ENCODE measurements around the gene GPATCH2L. TPM values are rescaled to one million over a fixed set of nuclear protein-coding genes. Genes with fewer than 3 reads are reported as not detected.

Gene GPATCH2L
- total and polyA plus RNA-seq, 2 experiments from 2014 or later = 16.1 to 60.5 TPM

GRCh38 chr14:76138119-76138757, 13.5 kb upstream of the GPATCH2L start:
- Histone ChIP-seq H3K79me2 (no peaks in the 10 kb centered on the region), H3K4me1 (ENCODE audit: insufficient read depth) (no peaks in the 10 kb centered on the region), H3K36me3 (replicated peaks; ENCODE audit: insufficient read depth, low read depth) (no peaks in the 10 kb centered on the region), H3K9me3 (ENCODE audit: low read depth) (peaks cover 2% of the 10 kb centered on the region), H3K27me3 (peaks cover 71% of the 10 kb centered on the region), H2AFZ (peak overlapping the region; percentile 52), H3K4me3 (peak overlapping the region; percentile 29), H3K27ac (no peak overlapping the region), H3K4me2 (peak overlapping the region; percentile 86), H3K9me2 (replicated peaks; ENCODE audit: insufficient read depth) (no peaks in the 10 kb centered on the region), H4K20me1 (ENCODE audit: insufficient read depth, poor library complexity, severe bottlenecking) (no peaks in the 10 kb centered on the region)
- DNase-seq (ENCODE audit: low spot score) = no peak
- WGBS (ENCODE audit: low lambda C conversion rate, missing lambda C conversion rate) = 6% methylated on average over 24 of the region's 24 CpGs
- TF ChIP-seq EZH2phosphoT487 (IDR thresholded peaks at IDR 0.05; ENCODE audit: low read depth, severe bottlenecking, unreplicated experiment) (no peak), EZH2 (IDR thresholded peaks at IDR 0.05; ENCODE audit: borderline replicate concordance) (peak; percentile 95)

GRCh38 chr14:76138758-76139723, 12.7 kb upstream of the GPATCH2L start:
- no peak overlapping the region for H3K27ac ChIP-seq
- TF ChIP-seq CTCF (IDR thresholded peaks at IDR 0.05; ENCODE audit: poor library complexity) (no peak), EZH2 (IDR thresholded peaks at IDR 0.05; ENCODE audit: borderline replicate concordance) (peak; percentile 72), EZH2phosphoT487 (IDR thresholded peaks at IDR 0.05; ENCODE audit: low read depth, severe bottlenecking, unreplicated experiment) (peak; percentile 68)
- H3K4me1 ChIP-seq (ENCODE audit: insufficient read depth) = no peaks in the 10 kb centered on the region
- H3K4me2 ChIP-seq = peak overlapping the region; percentile 86
- H3K4me3 ChIP-seq = peak overlapping the region; percentile 29
- H4K20me1 ChIP-seq (ENCODE audit: insufficient read depth, poor library complexity, severe bottlenecking) = no peaks in the 10 kb centered on the region
- H3K9me3 ChIP-seq (ENCODE audit: low read depth) = peaks cover 5% of the 10 kb centered on the region
- H3K9me2 ChIP-seq (replicated peaks; ENCODE audit: insufficient read depth) = no peaks in the 10 kb centered on the region
- H3K79me2 ChIP-seq = no peaks in the 10 kb centered on the region
- peaks cover 68% of the 10 kb centered on the region for H3K27me3 ChIP-seq
- WGBS (ENCODE audit: low lambda C conversion rate, missing lambda C conversion rate) = 10% methylated on average over 50 of the region's 50 CpGs
- H3K36me3 ChIP-seq (replicated peaks; ENCODE audit: insufficient read depth, low read depth) = no peaks in the 10 kb centered on the region
- H2AFZ ChIP-seq = peak overlapping the region; percentile 52
- no peak for DNase-seq (ENCODE audit: low spot score)

GRCh38 chr14:76143642-76144041, 8.1 kb upstream of the GPATCH2L start:
- Histone ChIP-seq H3K79me2 (no peaks in the 10 kb centered on the region), H3K4me1 (ENCODE audit: insufficient read depth) (no peaks in the 10 kb centered on the region), H4K20me1 (ENCODE audit: insufficient read depth, poor library complexity, severe bottlenecking) (no peaks in the 10 kb centered on the region), H2AFZ (no peak overlapping the region), H3K9me3 (ENCODE audit: low read depth) (peaks cover 5% of the 10 kb centered on the region), H3K36me3 (replicated peaks; ENCODE audit: insufficient read depth, low read depth) (no peaks in the 10 kb centered on the region), H3K4me2 (no peak overlapping the region), H3K27ac (no peak overlapping the region), H3K4me3 (no peak overlapping the region), H3K9me2 (replicated peaks; ENCODE audit: insufficient read depth) (no peaks in the 10 kb centered on the region), H3K27me3 (peaks cover 38% of the 10 kb centered on the region)
- 73% methylated on average over 2 of the region's 2 CpGs for WGBS (ENCODE audit: low lambda C conversion rate, missing lambda C conversion rate)
- DNase-seq (ENCODE audit: low spot score) = no peak
- no peak for TF ChIP-seq CTCF (IDR thresholded peaks at IDR 0.05; ENCODE audit: poor library complexity)
- TF ChIP-seq EZH2 (IDR thresholded peaks at IDR 0.05; ENCODE audit: borderline replicate concordance) = no peak
- TF ChIP-seq EZH2phosphoT487 (IDR thresholded peaks at IDR 0.05; ENCODE audit: low read depth, severe bottlenecking, unreplicated experiment) = no peak

- Histone ChIP-seq H4K20me1 (ENCODE audit: insufficient read depth, poor library complexity, severe bottlenecking) (no peaks in the 10 kb centered on the region), H3K9me2 (replicated peaks; ENCODE audit: insufficient read depth) (no peaks in the 10 kb centered on the region), H2AFZ (no peak overlapping the region), H3K4me2 (no peak overlapping the region), H3K4me3 (no peak overlapping the region), H3K4me1 (ENCODE audit: insufficient read depth) (no peaks in the 10 kb centered on the region), H3K27me3 (peaks cover 15% of the 10 kb centered on the region), H3K9me3 (ENCODE audit: low read depth) (peaks cover 5% of the 10 kb centered on the region), H3K79me2 (no peaks in the 10 kb centered on the region), H3K36me3 (replicated peaks; ENCODE audit: insufficient read depth, low read depth) (no peaks in the 10 kb centered on the region), H3K27ac (no peak overlapping the region)
- DNase-seq (ENCODE audit: low spot score) = no peak
- no peak for TF ChIP-seq CTCF (IDR thresholded peaks at IDR 0.05; ENCODE audit: poor library complexity)
- no peak for TF ChIP-seq EZH2phosphoT487 (IDR thresholded peaks at IDR 0.05; ENCODE audit: low read depth, severe bottlenecking, unreplicated experiment)
- no peak for TF ChIP-seq EZH2 (IDR thresholded peaks at IDR 0.05; ENCODE audit: borderline replicate concordance)
Measured at GRCh38 chr14:76146976-76147375, 4.7 kb upstream of the GPATCH2L start.

All from hepatocyte (in vitro differentiated cells).